Peyer's patch (tissue), 4 donors: ENCODE data around the gene AGER. TPM values are rescaled to one million over a fixed set of nuclear protein-coding genes. Genes with fewer than 3 reads are reported as not detected.
"Not testable (repeated sequence)": the region's sequence is repeated elsewhere in the genome, so short reads cannot be mapped to it uniquely, and the experiment has no call there.

Source experiments
- DNase-seq, 3 donors: peaks; one replicate each; pipeline ENCODE4 v3.0.0-alpha.2; 2017 to 2019
- H3K27ac ChIP-seq, 4 donors: fragments of 200-600 bp; sonication (generic); one replicate each; pipeline ENCODE4 v1.5.1; 2016 to 2019
- H3K27me3 ChIP-seq, 2 donors: fragments of 200-600 bp; sonication (generic); one replicate each; pipeline ENCODE4 v1.5.1; 2019
- H3K36me3 ChIP-seq, 3 donors: fragments of 200-600 bp; sonication (generic); one replicate each; pipeline ENCODE4 v1.5.1; 2016 to 2019
- H3K4me1 ChIP-seq, 4 donors: fragments of 200-600 bp; sonication (generic); one replicate each; pipeline ENCODE4 v1.5.1; 2016 to 2019
- H3K4me3 ChIP-seq, 4 donors: fragments of 200-600 bp; sonication (generic); 1 replicate in 3 of 4; 2 replicates in 1 of 4; pipeline ENCODE4 v1.5.1; 2016 to 2019; ENCODE audit warnings: mild to moderate bottlenecking in 1 of 4
- H3K9me3 ChIP-seq, 4 donors: fragments of 200-600 bp; sonication (generic); one replicate each; pipeline ENCODE4 v1.5.1; 2016 to 2019; ENCODE audit warnings: mild to moderate bottlenecking in 1 of 4
- POLR2A ChIP-seq, 2 donors: fragments of 450-650 bp; IDR thresholded peaks; one replicate each; pipeline ENCODE4 v1.5.1; 2017; ENCODE audit warnings: antibody characterized with exemption in 2 of 2, mild to moderate bottlenecking in 2 of 2, moderate library complexity in 2 of 2
- total RNA-seq, 4 donors: library from RNA; depleted of rRNA; stranded (reverse); fragments of >200 nt; gene quantifications; one replicate each; pipeline ENCODE4 v1.1.0, GENCODE V29; 2016
- TF ChIP-seq, protein P1 (sequence below), 6 experiments: fragments of 450-650 bp in 4 of 6; fragments of 200-600 bp in 2 of 6; sonication (generic) in 1 of 6; IDR thresholded peaks; one replicate each; pipeline ENCODE4 v1.5.1; 2017 to 2019; ENCODE audit warnings: antibody characterized with exemption in 6 of 6, mild to moderate bottlenecking in 3 of 6, moderate library complexity in 1 of 6

The AGER gene
- total RNA-seq, 4 donors from 2014 or later: 2.8 to 31.4 (median 9.2) TPM

- no peak for TF ChIP-seq POLR2A (IDR thresholded peaks at IDR 0.05)
- TF ChIP-seq, protein P1, sequence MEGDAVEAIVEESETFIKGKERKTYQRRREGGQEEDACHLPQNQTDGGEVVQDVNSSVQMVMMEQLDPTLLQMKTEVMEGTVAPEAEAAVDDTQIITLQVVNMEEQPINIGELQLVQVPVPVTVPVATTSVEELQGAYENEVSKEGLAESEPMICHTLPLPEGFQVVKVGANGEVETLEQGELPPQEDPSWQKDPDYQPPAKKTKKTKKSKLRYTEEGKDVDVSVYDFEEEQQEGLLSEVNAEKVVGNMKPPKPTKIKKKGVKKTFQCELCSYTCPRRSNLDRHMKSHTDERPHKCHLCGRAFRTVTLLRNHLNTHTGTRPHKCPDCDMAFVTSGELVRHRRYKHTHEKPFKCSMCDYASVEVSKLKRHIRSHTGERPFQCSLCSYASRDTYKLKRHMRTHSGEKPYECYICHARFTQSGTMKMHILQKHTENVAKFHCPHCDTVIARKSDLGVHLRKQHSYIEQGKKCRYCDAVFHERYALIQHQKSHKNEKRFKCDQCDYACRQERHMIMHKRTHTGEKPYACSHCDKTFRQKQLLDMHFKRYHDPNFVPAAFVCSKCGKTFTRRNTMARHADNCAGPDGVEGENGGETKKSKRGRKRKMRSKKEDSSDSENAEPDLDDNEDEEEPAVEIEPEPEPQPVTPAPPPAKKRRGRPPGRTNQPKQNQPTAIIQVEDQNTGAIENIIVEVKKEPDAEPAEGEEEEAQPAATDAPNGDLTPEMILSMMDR (IDR thresholded peaks at IDR 0.05): no peak
- Histone ChIP-seq H3K36me3 (no peaks in the 10 kb centered on the region), H3K4me3 (peak overlapping the region; percentile 69 to 80 (median 74)), H3K4me1 (peaks cover 3 to 24% (median 6%) of the 10 kb centered on the region in 4 donors), H3K27ac (peak overlapping the region; percentile 94 to 99 (median 98)), H3K9me3 (no peaks in the 10 kb centered on the region), H3K27me3 (no peaks in the 10 kb centered on the region)
- DNase-seq: peak in 1 of 3 donors; percentile 65
These were observed 12.9 kb upstream of the AGER start for GRCh38 chr6:32196682-32197616.

- no peaks in the 10 kb centered on the region for H3K36me3 ChIP-seq
- no peaks in the 10 kb centered on the region for H3K27me3 ChIP-seq
- peak overlapping the region; percentile 69 to 80 (median 74) for H3K4me3 ChIP-seq
- DNase-seq: peak; percentile 85 to 94 (median 92)
- TF ChIP-seq POLR2A (IDR thresholded peaks at IDR 0.05): peak; percentile 98
- TF ChIP-seq, protein P1 (IDR thresholded peaks at IDR 0.05): no peak
- no peaks in the 10 kb centered on the region for H3K9me3 ChIP-seq
- H3K27ac ChIP-seq: peak overlapping the region; percentile 94 to 99 (median 98)
- peaks cover 3 to 33% (median 8%) of the 10 kb centered on the region in 4 donors for H3K4me1 ChIP-seq
These were observed 12.0 kb upstream of the AGER start for GRCh38 chr6:32195902-32196681.

DNA sequence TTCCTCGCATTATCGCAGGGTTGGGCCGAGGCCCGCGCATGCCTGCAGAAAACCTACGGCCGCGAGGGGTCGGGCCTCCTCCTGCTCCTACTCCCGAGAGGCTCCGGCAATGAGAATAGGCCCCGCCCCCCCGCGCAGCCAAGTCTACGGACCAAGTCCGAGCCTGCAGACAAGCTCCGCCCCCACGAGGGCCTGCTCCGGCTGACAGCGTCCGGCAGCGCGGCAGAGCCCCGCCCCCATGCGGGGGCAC lies 11.5 kb upstream of the AGER start:
- H3K27ac ChIP-seq: peak overlapping the region; percentile 94 to 99 (median 98)
- H3K9me3 ChIP-seq: no peaks in the 10 kb centered on the region
- H3K36me3 ChIP-seq: no peaks in the 10 kb centered on the region
- H3K27me3 ChIP-seq: no peaks in the 10 kb centered on the region
- peaks cover 3 to 38% (median 8%) of the 10 kb centered on the region in 4 donors for H3K4me1 ChIP-seq
- peak; percentile 100 for DNase-seq
- no peak for TF ChIP-seq POLR2A (IDR thresholded peaks at IDR 0.05)
- TF ChIP-seq, protein P1 (IDR thresholded peaks at IDR 0.05): peak; percentile 56 to 82 (median 67)
- peak overlapping the region; percentile 69 to 80 (median 74) for H3K4me3 ChIP-seq

DNA sequence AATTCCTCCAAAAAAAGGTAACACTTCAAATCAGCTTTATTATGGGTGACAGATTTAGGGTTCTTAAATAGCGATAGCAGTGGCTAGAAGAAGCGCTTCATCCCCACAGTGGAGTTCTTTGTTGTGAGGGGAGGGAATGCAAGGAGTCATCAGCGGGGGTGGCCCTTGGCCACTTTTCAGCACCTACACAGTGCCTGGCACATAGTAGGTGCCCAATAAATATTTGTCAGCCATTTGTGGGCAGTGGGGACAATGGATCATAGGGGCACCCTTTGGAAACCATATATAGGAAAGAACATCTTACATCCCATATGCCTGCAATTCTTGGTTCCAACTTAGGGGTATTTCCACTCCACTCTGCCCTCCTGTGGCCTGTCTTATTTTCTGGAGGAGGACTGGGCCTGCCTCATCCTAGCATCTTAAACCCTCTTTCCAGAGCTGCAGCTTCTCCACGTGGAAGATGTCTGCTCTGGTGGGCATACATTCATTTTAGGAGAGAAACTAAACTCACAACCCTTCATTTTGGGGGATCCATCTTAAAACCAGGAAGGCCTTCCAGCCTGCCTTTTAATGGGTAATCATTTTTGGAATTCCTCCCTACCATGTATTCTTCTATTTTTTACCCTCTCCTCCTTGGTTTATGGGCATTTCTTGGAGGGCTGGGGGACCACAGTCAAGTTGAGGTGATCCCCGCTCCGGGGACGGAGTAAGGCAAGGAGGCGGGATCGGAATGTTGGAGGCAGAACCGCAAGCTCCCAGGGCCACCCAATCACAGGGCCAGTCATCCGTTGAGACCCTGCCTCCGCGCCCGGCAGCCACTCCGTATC lies 11.0 kb upstream of the AGER start:
- no peaks in the 10 kb centered on the region for H3K27me3 ChIP-seq
- DNase-seq: peak in 1 of 3 donors; percentile 40
- H3K4me3 ChIP-seq: peak overlapping the region; percentile 44 to 80 (median 62)
- H3K36me3 ChIP-seq: no peaks in the 10 kb centered on the region
- H3K4me1 ChIP-seq: peaks cover 3 to 40% (median 8%) of the 10 kb centered on the region in 4 donors
- H3K9me3 ChIP-seq: no peaks in the 10 kb centered on the region
- TF ChIP-seq, protein P1 (IDR thresholded peaks at IDR 0.05): peak in 5 of 6 experiments; percentile 4 to 77 (median 70)
- TF ChIP-seq POLR2A (IDR thresholded peaks at IDR 0.05): peak; percentile 48 to 82
- H3K27ac ChIP-seq: peak overlapping the region; percentile 80 to 98 (median 91)

DNA sequence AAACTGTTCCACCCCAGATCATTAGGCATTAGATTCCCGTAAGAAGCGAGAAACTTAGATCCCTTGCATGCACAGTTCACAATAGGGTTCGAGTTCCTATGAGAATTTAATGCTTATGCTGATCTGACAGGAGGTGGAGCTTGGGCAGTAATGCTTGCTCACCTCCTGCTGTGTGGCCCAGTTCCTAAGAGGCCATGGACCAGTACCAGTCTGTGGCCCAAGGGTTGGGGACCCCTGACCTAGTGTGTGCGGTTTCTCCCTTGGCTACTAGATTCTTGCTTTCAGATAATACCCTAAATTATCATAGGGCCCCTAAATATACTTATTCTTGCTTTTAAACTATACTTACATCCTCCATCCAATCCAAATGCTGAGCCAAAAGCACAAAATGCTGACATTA lies 10.3 kb upstream of the AGER start:
- Histone ChIP-seq H3K9me3 (no peaks in the 10 kb centered on the region), H3K4me3 (no peak overlapping the region), H3K4me1 (peaks cover 3 to 40% (median 8%) of the 10 kb centered on the region in 4 donors), H3K36me3 (no peaks in the 10 kb centered on the region), H3K27ac (peak overlapping the region in 3 of 4 donors; percentile 80 to 98 (median 94)), H3K27me3 (no peaks in the 10 kb centered on the region)
- TF ChIP-seq, protein P1 (IDR thresholded peaks at IDR 0.05): no peak
- no peak for TF ChIP-seq POLR2A (IDR thresholded peaks at IDR 0.05)
- DNase-seq: no peak

- H3K27me3 ChIP-seq, H3K36me3 ChIP-seq, H3K9me3 ChIP-seq, DNase-seq: not testable (repeated sequence)
- Histone ChIP-seq H3K4me1 (peaks cover 3 to 51% (median 12%) of the 10 kb centered on the region in 4 donors), H3K4me3 (peak overlapping the region; percentile 51 to 92 (median 69)), H3K27ac (peak overlapping the region; percentile 90 to 98 (median 94))
These were observed 9.0 kb upstream of the AGER start for GRCh38 chr6:32193096-32193495.
